ENCODE results near the gene OTOG.

Gene OTOG

DNA sequence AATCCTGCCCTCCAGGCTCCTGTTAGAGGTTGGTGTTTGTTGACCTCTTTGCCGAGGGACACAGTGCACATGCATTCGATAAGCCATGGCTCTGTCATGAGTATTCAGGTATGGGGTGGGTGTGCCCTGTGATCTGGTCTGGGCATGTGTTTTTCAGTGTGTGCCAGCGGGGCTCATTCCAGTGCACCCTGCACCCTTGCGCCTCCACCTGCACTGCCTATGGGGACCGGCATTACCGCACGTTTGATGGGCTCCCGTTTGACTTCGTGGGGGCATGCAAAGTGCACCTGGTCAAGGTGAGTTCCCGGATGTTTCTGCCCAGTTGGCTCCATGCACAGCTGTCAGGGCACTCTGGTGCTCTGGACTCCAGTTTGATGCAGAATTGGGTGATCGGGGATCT lies 44.2 kb downstream of the OTOG start:
- Histone ChIP-seq H4K20me1 (ENCODE audit: low read depth, low read length) (no peaks in the 10 kb centered on the region), H3F3A (ENCODE audit: insufficient read depth) (no peaks in the 10 kb centered on the region), H3K4me2 (ENCODE audit: low read depth, low read length, poor library complexity, severe bottlenecking) (no peak overlapping the region), H3K9me3 (ENCODE audit: insufficient read depth, low read length) (no peaks in the 10 kb centered on the region), H3K27ac (ENCODE audit: low read depth, low read length) (no peak overlapping the region), H3K9me2 (replicated peaks; ENCODE audit: insufficient read depth, low read length) (no peaks in the 10 kb centered on the region), H3K36me3 (ENCODE audit: low read length) (no peaks in the 10 kb centered on the region), H3K27me3 (ENCODE audit: low read length) (no peaks in the 10 kb centered on the region), H3K4me3 (ENCODE audit: insufficient read depth, low read length, poor library complexity, severe bottlenecking) (no peak overlapping the region), H2AFZ (ENCODE audit: low read depth, low read length, severe bottlenecking) (no peak overlapping the region), H3K9ac (ENCODE audit: low read length) (no peak overlapping the region), H3K79me2 (ENCODE audit: insufficient read depth, low read length) (no peaks in the 10 kb centered on the region)
- TF ChIP-seq, protein P1, sequence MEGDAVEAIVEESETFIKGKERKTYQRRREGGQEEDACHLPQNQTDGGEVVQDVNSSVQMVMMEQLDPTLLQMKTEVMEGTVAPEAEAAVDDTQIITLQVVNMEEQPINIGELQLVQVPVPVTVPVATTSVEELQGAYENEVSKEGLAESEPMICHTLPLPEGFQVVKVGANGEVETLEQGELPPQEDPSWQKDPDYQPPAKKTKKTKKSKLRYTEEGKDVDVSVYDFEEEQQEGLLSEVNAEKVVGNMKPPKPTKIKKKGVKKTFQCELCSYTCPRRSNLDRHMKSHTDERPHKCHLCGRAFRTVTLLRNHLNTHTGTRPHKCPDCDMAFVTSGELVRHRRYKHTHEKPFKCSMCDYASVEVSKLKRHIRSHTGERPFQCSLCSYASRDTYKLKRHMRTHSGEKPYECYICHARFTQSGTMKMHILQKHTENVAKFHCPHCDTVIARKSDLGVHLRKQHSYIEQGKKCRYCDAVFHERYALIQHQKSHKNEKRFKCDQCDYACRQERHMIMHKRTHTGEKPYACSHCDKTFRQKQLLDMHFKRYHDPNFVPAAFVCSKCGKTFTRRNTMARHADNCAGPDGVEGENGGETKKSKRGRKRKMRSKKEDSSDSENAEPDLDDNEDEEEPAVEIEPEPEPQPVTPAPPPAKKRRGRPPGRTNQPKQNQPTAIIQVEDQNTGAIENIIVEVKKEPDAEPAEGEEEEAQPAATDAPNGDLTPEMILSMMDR (IDR thresholded peaks at IDR 0.05; ENCODE audit: insufficient read depth, low read length, poor library complexity, severe bottlenecking) = no peak
- no peak for TF ChIP-seq EZH2phosphoT487 (conservative IDR thresholded peaks at IDR 0.05; ENCODE audit: low read length)

DNA sequence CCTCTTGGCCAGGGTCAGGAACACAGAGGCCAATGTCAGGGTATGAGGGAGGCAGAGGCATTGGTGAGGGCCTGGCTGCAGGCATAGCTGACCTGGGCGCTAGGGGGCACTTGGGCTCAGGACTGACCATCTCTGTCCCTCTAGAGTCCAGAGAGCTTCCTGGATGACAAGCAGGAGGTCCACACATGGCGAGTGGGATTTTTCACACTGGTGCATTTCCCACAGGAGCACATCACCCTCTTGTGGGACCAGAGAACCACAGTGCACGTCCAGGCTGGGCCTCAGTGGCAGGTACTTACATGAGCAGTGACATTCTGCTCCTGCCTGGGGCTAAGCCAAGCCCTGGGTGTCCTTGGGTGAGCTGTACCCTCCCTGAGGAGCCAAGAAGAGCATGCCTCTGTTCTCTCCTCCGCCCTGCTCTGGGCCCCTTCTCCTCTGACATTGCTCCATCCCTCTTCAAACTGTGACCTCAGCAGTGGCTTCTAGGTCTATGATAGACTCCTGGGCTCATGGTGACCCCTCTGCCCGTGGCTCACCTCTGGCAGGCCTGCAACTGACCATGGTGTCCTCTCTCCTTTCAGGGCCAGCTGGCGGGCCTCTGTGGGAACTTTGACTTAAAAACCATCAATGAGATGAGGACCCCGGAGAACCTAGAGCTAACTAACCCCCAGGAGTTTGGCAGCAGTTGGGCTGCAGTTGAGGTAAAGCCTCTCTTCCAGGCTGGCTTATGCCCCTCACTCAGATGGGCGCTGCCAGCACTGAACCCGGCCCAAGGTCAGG lies 46.6 kb downstream of the OTOG start:
- no peaks in the 10 kb centered on the region for H3K36me3 ChIP-seq (ENCODE audit: low read length)
- H3K4me2 ChIP-seq (ENCODE audit: low read depth, low read length, poor library complexity, severe bottlenecking) = no peak overlapping the region
- H3K9me2 ChIP-seq (replicated peaks; ENCODE audit: insufficient read depth, low read length) = no peaks in the 10 kb centered on the region
- H3K9me3 ChIP-seq (ENCODE audit: insufficient read depth, low read length) = no peaks in the 10 kb centered on the region
- no peak overlapping the region for H2AFZ ChIP-seq (ENCODE audit: low read depth, low read length, severe bottlenecking)
- H3K27me3 ChIP-seq (ENCODE audit: low read length) = no peaks in the 10 kb centered on the region
- TF ChIP-seq, protein P1 (IDR thresholded peaks at IDR 0.05; ENCODE audit: insufficient read depth, low read length, poor library complexity, severe bottlenecking) = no peak
- no peak for TF ChIP-seq EZH2phosphoT487 (conservative IDR thresholded peaks at IDR 0.05; ENCODE audit: low read length)
- no peak overlapping the region for H3K9ac ChIP-seq (ENCODE audit: low read length)
- no peaks in the 10 kb centered on the region for H3F3A ChIP-seq (ENCODE audit: insufficient read depth)
- no peak overlapping the region for H3K27ac ChIP-seq (ENCODE audit: low read depth, low read length)
- H3K4me3 ChIP-seq (ENCODE audit: insufficient read depth, low read length, poor library complexity, severe bottlenecking) = no peak overlapping the region
- H4K20me1 ChIP-seq (ENCODE audit: low read depth, low read length) = no peaks in the 10 kb centered on the region
- no peaks in the 10 kb centered on the region for H3K79me2 ChIP-seq (ENCODE audit: insufficient read depth, low read length)

DNA sequence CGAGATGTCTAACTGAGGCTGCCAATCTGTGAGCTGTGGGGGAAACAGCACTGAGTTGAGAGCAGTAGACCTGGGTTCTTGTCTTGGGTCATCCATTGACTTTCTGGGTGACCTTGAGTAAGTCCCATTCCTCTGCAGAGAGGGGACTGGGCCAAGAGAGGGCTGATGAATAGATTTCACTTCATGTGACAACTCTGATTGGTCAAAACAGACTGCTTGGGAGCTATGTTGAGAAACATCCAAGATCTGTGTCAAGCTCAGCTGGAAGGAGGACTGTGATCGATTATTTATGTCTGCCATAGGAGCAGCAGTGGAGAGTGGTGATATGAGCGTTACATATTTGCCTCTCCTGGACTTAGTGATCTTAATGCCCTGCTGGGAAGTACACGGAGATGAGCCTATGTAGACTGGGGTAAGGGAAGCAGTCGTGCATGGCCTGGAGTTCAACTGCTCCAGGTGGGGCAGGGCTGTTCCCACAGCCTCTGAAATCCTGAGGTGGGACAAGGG lies 47.7 kb downstream of the OTOG start:
- H3K36me3 ChIP-seq (ENCODE audit: low read length) = no peaks in the 10 kb centered on the region
- no peak overlapping the region for H3K27ac ChIP-seq (ENCODE audit: low read depth, low read length)
- H3K9me2 ChIP-seq (replicated peaks; ENCODE audit: insufficient read depth, low read length) = no peaks in the 10 kb centered on the region
- H4K20me1 ChIP-seq (ENCODE audit: low read depth, low read length) = no peaks in the 10 kb centered on the region
- H3K9me3 ChIP-seq (ENCODE audit: insufficient read depth, low read length) = no peaks in the 10 kb centered on the region
- H2AFZ ChIP-seq (ENCODE audit: low read depth, low read length, severe bottlenecking) = no peak overlapping the region
- no peak overlapping the region for H3K9ac ChIP-seq (ENCODE audit: low read length)
- no peaks in the 10 kb centered on the region for H3F3A ChIP-seq (ENCODE audit: insufficient read depth)
- no peak for TF ChIP-seq EZH2phosphoT487 (conservative IDR thresholded peaks at IDR 0.05; ENCODE audit: low read length)
- TF ChIP-seq, protein P1 (IDR thresholded peaks at IDR 0.05; ENCODE audit: insufficient read depth, low read length, poor library complexity, severe bottlenecking) = no peak
- H3K79me2 ChIP-seq (ENCODE audit: insufficient read depth, low read length) = no peaks in the 10 kb centered on the region
- H3K4me2 ChIP-seq (ENCODE audit: low read depth, low read length, poor library complexity, severe bottlenecking) = no peak overlapping the region
- no peak overlapping the region for H3K4me3 ChIP-seq (ENCODE audit: insufficient read depth, low read length, poor library complexity, severe bottlenecking)
- no peaks in the 10 kb centered on the region for H3K27me3 ChIP-seq (ENCODE audit: low read length)

Data from SU-DHL-6 (cell line).